HepG2 (cell line): ENCODE results near the gene MTHFS. TPM values are rescaled to one million over a fixed set of nuclear protein-coding genes. Genes with fewer than 3 reads are reported as not detected.

Experiments
- ATAC-seq: fragments of 200-7000 bp; cut with Tn5 transposase; 3 replicates; pipeline ENCODE4 v1.9.1; 2020; ENCODE audit warnings: mild to moderate bottlenecking, moderate library complexity
- BruUV-seq: library from RNA; stranded (reverse); fragments of 400-500 nt; replicated peaks from 2 replicates; lab custom pipeline; 2021; lab: Mats Ljungman, UMichigan
- CTCF ChIA-PET: fragments of 300-600 bp; formaldehyde crosslinking; extraction: SDS; loops from one replicate; lab custom pipeline; 2021; ENCODE audit warnings: low total read pairs, inconsistent platforms, low intra/inter-chr PET ratio; lab: Yijun Ruan, JAX
- POLR2A ChIA-PET: fragments of 350-600 bp; sonication (Branson Sonifier 250); formaldehyde crosslinking; loops from one replicate; lab custom pipeline; 2020; ENCODE audit warnings: antibody characterized with exemption, inconsistent platforms; lab: Yijun Ruan, JAX
- DNase-seq: peaks from one replicate; pipeline ENCODE4 v3.0.0-alpha.2; 2015; ENCODE audit warnings: low spot score
- FAIRE-seq: peaks from 3 replicates; lab custom pipeline; 2011; peaks lifted over from hg19 to GRCh38; lab: Jason Lieb, UNC
- H2AFZ ChIP-seq: one replicate; pipeline ENCODE4 v1.6.1; 2011; ENCODE audit warnings: low read length, inconsistent platforms
- H3K27ac ChIP-seq: fragments of 300-600 bp; 3 replicates; pipeline ENCODE4 v1.8.0; 2011; ENCODE audit warnings: mixed run types, mild to moderate bottlenecking, mixed read lengths, low read length, inconsistent platforms; ENCODE audit not compliant: insufficient read depth; ENCODE audit errors: extremely low read length
- H3K27me3 ChIP-seq, 2 experiments: fragments of 200-600 bp in 1 of 2; 2 replicates in 1 of 2; 3 replicates in 1 of 2; pipeline versions ENCODE4 v1.6.0 to v1.8.0; 2011; ENCODE audit warnings: low read length in 2 of 2, mild to moderate bottlenecking in 2 of 2, moderate library complexity in 2 of 2, inconsistent platforms in 1 of 2; ENCODE audit not compliant: insufficient read depth in 2 of 2, control insufficient read depth in 1 of 2
- H3K36me3 ChIP-seq, 2 experiments: fragments of 200-600 bp in 1 of 2; replicated peaks in 1 of 2; 2 replicates in 1 of 2; 3 replicates in 1 of 2; pipeline versions ENCODE4 v1.5.1 to v1.8.0; 2011; ENCODE audit warnings: low read length in 2 of 2, inconsistent platforms in 1 of 2; ENCODE audit not compliant: insufficient read depth in 2 of 2, control insufficient read depth in 1 of 2
- H3K4me1 ChIP-seq: 2 replicates; pipeline ENCODE4 v1.5.1; 2012; ENCODE audit warnings: low read length, inconsistent platforms; ENCODE audit not compliant: insufficient read depth
- H3K4me2 ChIP-seq: 2 replicates; pipeline ENCODE4 v1.6.0; 2011; ENCODE audit warnings: low read depth, low read length, inconsistent platforms
- H3K4me3 ChIP-seq, 3 experiments: fragments of 200-600 bp in 1 of 3; sonication (generic), shearing (Covaris generic) in 1 of 3; replicated peaks in 1 of 3; 2 replicates each; pipeline ENCODE4 v1.5.1; 2011 to 2016; ENCODE audit warnings: low read length in 3 of 3, inconsistent platforms in 2 of 3, low read depth in 2 of 3, mild to moderate bottlenecking in 2 of 3, control low read depth in 1 of 3, mixed read lengths in 1 of 3; ENCODE audit not compliant: insufficient read depth in 1 of 3
- H3K79me2 ChIP-seq: one replicate; pipeline ENCODE4 v1.6.1; 2011; ENCODE audit warnings: low read length, inconsistent platforms; ENCODE audit not compliant: insufficient read depth
- H3K9ac ChIP-seq: 2 replicates; pipeline ENCODE4 v1.6.0; 2011; ENCODE audit warnings: mild to moderate bottlenecking, low read depth, low read length, inconsistent platforms; ENCODE audit not compliant: insufficient read depth
- H3K9me3 ChIP-seq: 2 replicates; pipeline ENCODE4 v1.5.1; 2012; ENCODE audit warnings: mild to moderate bottlenecking, low read length
- H4K20me1 ChIP-seq: 2 replicates; pipeline ENCODE4 v1.6.0; 2011; ENCODE audit warnings: inconsistent platforms, mild to moderate bottlenecking, low read length, moderate library complexity; ENCODE audit not compliant: insufficient read depth
- ESRRA ChIP-seq: sonication (generic); formaldehyde crosslinking; IDR thresholded peaks from 2 replicates; pipeline ENCODE4 v1.5.1; 2020; ENCODE audit warnings: mild to moderate bottlenecking, low read depth, missing genetic modification reagents
- HDAC1 ChIP-seq: sonication (generic); formaldehyde crosslinking; IDR thresholded peaks from 2 replicates; pipeline ENCODE4 v1.5.1; 2020; ENCODE audit warnings: mild to moderate bottlenecking, missing genetic modification reagents
- HNRNPL ChIP-seq: fragments of 200-400 bp; formaldehyde crosslinking; IDR thresholded peaks from 2 replicates; pipeline ENCODE4 v1.6.1; 2017; ENCODE audit warnings: mild to moderate bottlenecking, low read depth, low read length
- KAT7 ChIP-seq: IDR thresholded peaks from 2 replicates; pipeline ENCODE4 v1.6.1; 2018; ENCODE audit warnings: borderline replicate concordance, missing compliant biosample characterization
- LCORL ChIP-seq, 2 experiments: fragments of 450-650 bp in 1 of 2; sonication (generic) in 1 of 2; formaldehyde crosslinking in 1 of 2; IDR thresholded peaks; 2 replicates each; pipeline versions ENCODE4 v1.5.0 to v1.6.1; 2017 to 2020; ENCODE audit warnings: antibody characterized with exemption in 1 of 2, missing genetic modification reagents in 1 of 2
- MAFK ChIP-seq, 2 experiments: IDR thresholded peaks in 1 of 2; conservative IDR thresholded peaks in 1 of 2; 2 replicates each; pipeline ENCODE4 v1.6.1; 2011; ENCODE audit warnings: improper control_type of control experiment in 2 of 2, low read length in 2 of 2
- NFE2L1 ChIP-seq: sonication (generic); formaldehyde crosslinking; IDR thresholded peaks from 2 replicates; pipeline ENCODE4 v1.4.0; 2020; ENCODE audit warnings: missing genetic modification reagents, mild to moderate bottlenecking, borderline replicate concordance
- SMAD1 ChIP-seq: sonication (generic); formaldehyde crosslinking; IDR thresholded peaks from 2 replicates; pipeline ENCODE4 v1.4.0; 2020; ENCODE audit warnings: missing genetic modification reagents, low read depth, mild to moderate bottlenecking, borderline replicate concordance
- SRF ChIP-seq: IDR thresholded peaks from 2 replicates; pipeline ENCODE4 v1.6.1; 2011; ENCODE audit warnings: mild to moderate bottlenecking, low read depth, low read length, moderate library complexity
- ZKSCAN5 ChIP-seq: sonication (generic); formaldehyde crosslinking; IDR thresholded peaks from 2 replicates; pipeline ENCODE4 v1.5.1; 2020; ENCODE audit warnings: mild to moderate bottlenecking, missing genetic modification reagents
- ZNF230 ChIP-seq: sonication (generic); formaldehyde crosslinking; IDR thresholded peaks from 2 replicates; pipeline ENCODE4 v1.4.0; 2020; ENCODE audit warnings: mild to moderate bottlenecking, missing genetic modification reagents
- ZNF337 ChIP-seq: sonication (generic); formaldehyde crosslinking; IDR thresholded peaks from 2 replicates; pipeline ENCODE4 v1.5.1; 2020; ENCODE audit warnings: missing genetic modification reagents, low read depth, mild to moderate bottlenecking, borderline replicate concordance
- ZNF614 ChIP-seq: IDR thresholded peaks from 2 replicates; pipeline ENCODE4 v1.6.1; 2018; ENCODE audit warnings: missing biosample characterization, missing genetic modification reagents, inconsistent platforms, borderline replicate concordance
- WGBS: methylation state at CpG from one replicate; pipeline ENCODE4 v1.1.6; 2017; ENCODE audit warnings: low lambda C conversion rate; 5-methylcytosine and 5-hydroxymethylcytosine counted together
- in situ Hi-C: cut with HindIII; loops from 2 replicates; pipeline ENCODE4 v1.10.0; 2017; ENCODE audit warnings: low pct_unique_long_range_greater_than_20kb; ENCODE audit not compliant: extremely low pct_ligation_motif_present
- intact Hi-C: fragments of 100-400 bp; cut with micrococcal nuclease; formaldehyde crosslinking; loops from one replicate; pipeline ENCODE4 v1.10.0; 2022; ENCODE audit not compliant: unreplicated experiment
- polyA plus RNA-seq, 8 experiments: library from polyadenylated mRNA; depleted of rRNA in 3 of 8; stranded (reverse) in 7 of 8; unstranded in 1 of 8; fragments of >200 nt; fragmentation: Illumina TruSeq in 4 of 8; extraction: Trizol in 4 of 8; gene quantifications; 2 replicates each; pipeline versions ENCODE4 v1.2.1 to v1.2.3, GENCODE V29; 2011 to 2016; ENCODE audit warnings: low read depth in 4 of 8, missing spikeins in 1 of 8, mixed read lengths in 1 of 8; ENCODE audit not compliant: insufficient read depth in 1 of 8
- total RNA-seq, 5 experiments: library from RNA; depleted of rRNA; stranded (reverse); fragments of >200 nt; fragmentation: Illumina TruSeq; extraction: Trizol; gene quantifications; 2 replicates each; pipeline ENCODE4 v1.2.3, GENCODE V29; 2016; ENCODE audit warnings: low read depth in 1 of 5
- TF ChIP-seq, protein P1 (sequence below): sonication (generic); formaldehyde crosslinking; IDR thresholded peaks from 2 replicates; pipeline ENCODE4 v1.9.0; 2021; ENCODE audit warnings: mild to moderate bottlenecking, missing genetic modification reagents
- TF ChIP-seq, protein P2 (sequence below): sonication (generic); formaldehyde crosslinking; IDR thresholded peaks from 2 replicates; pipeline ENCODE4 v1.4.0; 2020; ENCODE audit warnings: missing genetic modification reagents

Gene MTHFS
- total and polyA plus RNA-seq, 2 of the 13 experiments (the other 11 are each of a cell fraction or from before 2014, with no cell fraction given), result 37.0 to 49.7 TPM

DNA sequence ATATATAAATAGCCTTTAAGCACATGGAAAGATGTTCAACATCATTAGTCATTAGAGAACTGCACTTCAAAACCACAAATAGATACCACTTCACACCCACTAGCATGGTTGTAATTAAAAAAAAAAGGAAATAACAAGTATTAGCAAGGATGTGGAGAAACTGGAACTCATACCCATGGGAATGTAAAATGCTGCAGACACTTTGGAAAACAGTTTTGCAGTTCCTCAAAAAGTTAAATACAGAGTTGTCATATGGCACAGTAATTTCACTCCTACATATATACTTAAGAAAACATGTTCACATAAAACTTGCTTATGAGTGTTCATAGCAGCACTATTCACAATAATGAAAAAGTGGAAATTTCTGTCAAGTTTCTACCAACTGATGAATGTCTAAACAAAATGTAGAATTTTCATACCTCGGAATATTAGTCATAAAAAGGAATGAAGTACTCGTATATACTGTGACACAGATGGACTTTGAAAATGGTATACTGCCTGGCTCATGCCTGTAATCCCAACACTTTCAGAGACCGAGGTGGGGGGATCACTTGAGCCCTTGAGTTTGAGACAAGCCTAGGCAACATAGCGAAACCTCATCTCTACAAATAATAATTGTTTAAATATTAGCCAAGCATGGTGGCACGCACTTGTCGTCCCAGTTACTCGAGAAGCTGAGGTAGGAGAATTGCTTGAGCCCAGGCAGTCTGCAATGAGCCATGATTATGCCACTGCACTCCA lies 46.1 kb upstream of the MTHFS start (continued):
- TF ChIP-seq ZKSCAN5 (CRISPR knock-in tag) (no peak), HDAC1 (no peak), ZNF337 (CRISPR knock-in tag) (no peak), SRF (no peak)

DNA sequence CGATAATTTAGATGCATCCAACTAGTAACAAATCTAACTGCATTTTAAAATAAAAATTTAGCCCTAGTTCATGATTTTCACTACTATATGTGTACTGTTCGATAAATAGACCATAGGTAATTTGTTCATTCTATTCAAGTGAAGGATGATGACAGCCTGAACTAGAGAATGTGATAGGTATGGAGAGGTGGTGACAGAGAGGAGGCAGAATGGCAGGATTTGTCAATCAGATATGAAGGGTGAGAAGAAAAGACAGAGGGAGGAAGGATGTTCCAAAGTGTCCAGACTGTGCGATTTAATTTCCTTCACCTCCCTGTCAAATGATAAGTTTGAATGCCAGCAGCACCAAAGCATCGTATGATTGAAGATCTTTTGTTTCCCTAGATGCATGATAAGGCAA lies 42.6 kb upstream of the MTHFS start:
- no peak overlapping the region for H3K9ac ChIP-seq
- H2AFZ ChIP-seq, result no peak overlapping the region
- H3K27ac ChIP-seq, result no peak overlapping the region
- H3K4me2 ChIP-seq, result no peak overlapping the region
- intact Hi-C loops, result no loop called here
- peaks cover 31% of the 10 kb centered on the region for H3K4me1 ChIP-seq
- 59% methylated on average over 4 of the region's 4 CpGs for WGBS
- no peak overlapping the region for H3K4me3 ChIP-seq
- H3K27me3 ChIP-seq, result no peaks in the 10 kb centered on the region
- FAIRE-seq (no peak), DNase-seq (no peak), ATAC-seq (no peak)
- POLR2A ChIA-PET, result no interaction called here
- no peaks in the 10 kb centered on the region for H3K36me3 ChIP-seq
- no TSS peak for BruUV-seq
- CTCF ChIA-PET, result no interaction called here
- H3K79me2 ChIP-seq, result no peaks in the 10 kb centered on the region
- in situ Hi-C loops, result no loop called here
- no peaks in the 10 kb centered on the region for H3K9me3 ChIP-seq
- no peaks in the 10 kb centered on the region for H4K20me1 ChIP-seq
- no peak for TF ChIP-seq SMAD1 (CRISPR knock-in tag)
- TF ChIP-seq, protein P1, sequence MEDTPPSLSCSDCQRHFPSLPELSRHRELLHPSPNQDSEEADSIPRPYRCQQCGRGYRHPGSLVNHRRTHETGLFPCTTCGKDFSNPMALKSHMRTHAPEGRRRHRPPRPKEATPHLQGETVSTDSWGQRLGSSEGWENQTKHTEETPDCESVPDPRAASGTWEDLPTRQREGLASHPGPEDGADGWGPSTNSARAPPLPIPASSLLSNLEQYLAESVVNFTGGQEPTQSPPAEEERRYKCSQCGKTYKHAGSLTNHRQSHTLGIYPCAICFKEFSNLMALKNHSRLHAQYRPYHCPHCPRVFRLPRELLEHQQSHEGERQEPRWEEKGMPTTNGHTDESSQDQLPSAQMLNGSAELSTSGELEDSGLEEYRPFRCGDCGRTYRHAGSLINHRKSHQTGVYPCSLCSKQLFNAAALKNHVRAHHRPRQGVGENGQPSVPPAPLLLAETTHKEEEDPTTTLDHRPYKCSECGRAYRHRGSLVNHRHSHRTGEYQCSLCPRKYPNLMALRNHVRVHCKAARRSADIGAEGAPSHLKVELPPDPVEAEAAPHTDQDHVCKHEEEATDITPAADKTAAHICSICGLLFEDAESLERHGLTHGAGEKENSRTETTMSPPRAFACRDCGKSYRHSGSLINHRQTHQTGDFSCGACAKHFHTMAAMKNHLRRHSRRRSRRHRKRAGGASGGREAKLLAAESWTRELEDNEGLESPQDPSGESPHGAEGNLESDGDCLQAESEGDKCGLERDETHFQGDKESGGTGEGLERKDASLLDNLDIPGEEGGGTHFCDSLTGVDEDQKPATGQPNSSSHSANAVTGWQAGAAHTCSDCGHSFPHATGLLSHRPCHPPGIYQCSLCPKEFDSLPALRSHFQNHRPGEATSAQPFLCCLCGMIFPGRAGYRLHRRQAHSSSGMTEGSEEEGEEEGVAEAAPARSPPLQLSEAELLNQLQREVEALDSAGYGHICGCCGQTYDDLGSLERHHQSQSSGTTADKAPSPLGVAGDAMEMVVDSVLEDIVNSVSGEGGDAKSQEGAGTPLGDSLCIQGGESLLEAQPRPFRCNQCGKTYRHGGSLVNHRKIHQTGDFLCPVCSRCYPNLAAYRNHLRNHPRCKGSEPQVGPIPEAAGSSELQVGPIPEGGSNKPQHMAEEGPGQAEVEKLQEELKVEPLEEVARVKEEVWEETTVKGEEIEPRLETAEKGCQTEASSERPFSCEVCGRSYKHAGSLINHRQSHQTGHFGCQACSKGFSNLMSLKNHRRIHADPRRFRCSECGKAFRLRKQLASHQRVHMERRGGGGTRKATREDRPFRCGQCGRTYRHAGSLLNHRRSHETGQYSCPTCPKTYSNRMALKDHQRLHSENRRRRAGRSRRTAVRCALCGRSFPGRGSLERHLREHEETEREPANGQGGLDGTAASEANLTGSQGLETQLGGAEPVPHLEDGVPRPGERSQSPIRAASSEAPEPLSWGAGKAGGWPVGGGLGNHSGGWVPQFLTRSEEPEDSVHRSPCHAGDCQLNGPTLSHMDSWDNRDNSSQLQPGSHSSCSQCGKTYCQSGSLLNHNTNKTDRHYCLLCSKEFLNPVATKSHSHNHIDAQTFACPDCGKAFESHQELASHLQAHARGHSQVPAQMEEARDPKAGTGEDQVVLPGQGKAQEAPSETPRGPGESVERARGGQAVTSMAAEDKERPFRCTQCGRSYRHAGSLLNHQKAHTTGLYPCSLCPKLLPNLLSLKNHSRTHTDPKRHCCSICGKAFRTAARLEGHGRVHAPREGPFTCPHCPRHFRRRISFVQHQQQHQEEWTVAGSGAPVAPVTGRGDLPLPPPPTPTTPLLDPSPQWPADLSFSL, result no peak
- TF ChIP-seq HNRNPL, result no peak
- TF ChIP-seq LCORL (IDR thresholded peaks at IDR 0.05), result no peak
- no peak for TF ChIP-seq LCORL (CRISPR knock-in tag; IDR thresholded peaks at IDR 0.05)
- TF ChIP-seq KAT7 (CRISPR knock-in tag), result no peak
- TF ChIP-seq NFE2L1 (CRISPR knock-in tag), result no peak
- no peak for TF ChIP-seq ZNF614
- TF ChIP-seq ZNF230 (CRISPR knock-in tag), result no peak
- no peak for TF ChIP-seq ESRRA (CRISPR knock-in tag)
- TF ChIP-seq, protein P2, sequence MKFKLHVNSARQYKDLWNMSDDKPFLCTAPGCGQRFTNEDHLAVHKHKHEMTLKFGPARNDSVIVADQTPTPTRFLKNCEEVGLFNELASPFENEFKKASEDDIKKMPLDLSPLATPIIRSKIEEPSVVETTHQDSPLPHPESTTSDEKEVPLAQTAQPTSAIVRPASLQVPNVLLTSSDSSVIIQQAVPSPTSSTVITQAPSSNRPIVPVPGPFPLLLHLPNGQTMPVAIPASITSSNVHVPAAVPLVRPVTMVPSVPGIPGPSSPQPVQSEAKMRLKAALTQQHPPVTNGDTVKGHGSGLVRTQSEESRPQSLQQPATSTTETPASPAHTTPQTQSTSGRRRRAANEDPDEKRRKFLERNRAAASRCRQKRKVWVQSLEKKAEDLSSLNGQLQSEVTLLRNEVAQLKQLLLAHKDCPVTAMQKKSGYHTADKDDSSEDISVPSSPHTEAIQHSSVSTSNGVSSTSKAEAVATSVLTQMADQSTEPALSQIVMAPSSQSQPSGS, result no peak
- no peak for TF ChIP-seq MAFK (conservative IDR thresholded peaks at IDR 0.05 in 1 of 2, IDR thresholded peaks at IDR 0.05 in 1 of 2; ENCODE audit: low read length in 2 of 2)
